Renal cortex interstitium (tissue), 15 donors: ENCODE results near the gene NEMP2. TPM values are rescaled to one million over a fixed set of nuclear protein-coding genes. Genes with fewer than 3 reads are reported as not detected.

Experiments used
- DNase-seq, 11 donors: peaks; one replicate each; pipeline ENCODE4 v3.0.0-alpha.2; 2013; ENCODE audit warnings: low read depth in 9 of 11, low spot score in 4 of 11; ENCODE audit errors: extremely low read depth in 1 of 11
- long read RNA-seq, 16 experiments: transcript quantifications; one replicate each; lab custom pipeline, GENCODE V29; 2026
- polyA plus RNA-seq, 3 donors: library from polyadenylated mRNA; unstranded; fragments of 120-200 nt; gene quantifications; one replicate each; pipeline ENCODE4 v1.2.1, GENCODE V29; 2013; ENCODE audit not compliant: insufficient read length in 3 of 3

The NEMP2 gene
- polyA plus RNA-seq = 10 to 100 TPM; 10.1 to 14.3 (median 13.6) TPM
- long read RNA-seq, donor 1 = 0 reads
- long read RNA-seq, donor 2, full-length matches to known transcripts = 2 of 2 reads
- long read RNA-seq, donor 2, partial matches to known transcripts = 0 of 2 reads
- long read RNA-seq, donor 2, other reads (novel, unspliced or antisense) = 0 of 2 reads
- long read RNA-seq, donor 3, full-length matches to known transcripts = 3 of 3 reads
- long read RNA-seq, donor 3, partial matches to known transcripts = 0 of 3 reads
- long read RNA-seq, donor 3, other reads (novel, unspliced or antisense) = 0 of 3 reads
- long read RNA-seq, donor 4 = 0 reads
- long read RNA-seq, donor 5 = 0 reads
- long read RNA-seq, donor 6, full-length matches to known transcripts = 1 of 1 reads
- long read RNA-seq, donor 6, partial matches to known transcripts = 0 of 1 reads
- long read RNA-seq, donor 6, other reads (novel, unspliced or antisense) = 0 of 1 reads
- long read RNA-seq, donor 7, full-length matches to known transcripts = 3 of 3 reads
- long read RNA-seq, donor 7, partial matches to known transcripts = 0 of 3 reads
- long read RNA-seq, donor 7, other reads (novel, unspliced or antisense) = 0 of 3 reads
- long read RNA-seq, donor 8, full-length matches to known transcripts = 2 of 2 reads
- long read RNA-seq, donor 8, partial matches to known transcripts = 0 of 2 reads
- long read RNA-seq, donor 8, other reads (novel, unspliced or antisense) = 0 of 2 reads
- long read RNA-seq, donor 9, full-length matches to known transcripts = 1 of 1 reads
- long read RNA-seq, donor 9, partial matches to known transcripts = 0 of 1 reads
- long read RNA-seq, donor 9, other reads (novel, unspliced or antisense) = 0 of 1 reads
- long read RNA-seq, donor 10, full-length matches to known transcripts = 1 of 1 reads
- long read RNA-seq, donor 10, partial matches to known transcripts = 0 of 1 reads
- long read RNA-seq, donor 10, other reads (novel, unspliced or antisense) = 0 of 1 reads
- long read RNA-seq, donor 11, full-length matches to known transcripts = 1 of 1 reads
- long read RNA-seq, donor 11, partial matches to known transcripts = 0 of 1 reads
- long read RNA-seq, donor 11, other reads (novel, unspliced or antisense) = 0 of 1 reads
- long read RNA-seq, donor 12 = 0 reads
- long read RNA-seq, donor 13, full-length matches to known transcripts = 3 of 10 reads
- long read RNA-seq, donor 13, partial matches to known transcripts = 0 of 10 reads
- long read RNA-seq, donor 13, other reads (novel, unspliced or antisense) = 7 of 10 reads
- long read RNA-seq, donor 14, full-length matches to known transcripts = 1 of 1 reads
- long read RNA-seq, donor 14, partial matches to known transcripts = 0 of 1 reads
- long read RNA-seq, donor 14, other reads (novel, unspliced or antisense) = 0 of 1 reads
- long read RNA-seq, donor 15 = 0 reads
- long read RNA-seq, donor 16, full-length matches to known transcripts = 2 of 13 reads
- long read RNA-seq, donor 16, partial matches to known transcripts = 0 of 13 reads
- long read RNA-seq, donor 16, other reads (novel, unspliced or antisense) = 11 of 13 reads

GRCh38 chr2:190534310-190535120, at the start of gene NEMP2:
TSS of gene NEMP2 (minus strand) at chr2:190534722. CDS start at chr2:190534655, 67 bp downstream.
- peak; percentile 46 to 82 (median 68) for DNase-seq

- DNase-seq = no peak
These were observed 49.2 kb upstream of the NEMP2 start for GRCh38 chr2:190583507-190584337.

- no peak for DNase-seq
These were observed 48.4 kb upstream of the NEMP2 start for GRCh38 chr2:190582736-190583506.

GRCh38 chr2:190582019-190582418, 47.5 kb upstream of the NEMP2 start:
- DNase-seq = no peak

GRCh38 chr2:190579915-190580846, 45.7 kb upstream of the NEMP2 start:
- no peak for DNase-seq

GRCh38 chr2:190579058-190579410, 44.5 kb upstream of the NEMP2 start:
- DNase-seq = no peak

- peak in 1 of 11 donors; percentile 11 for DNase-seq
These were observed 43.9 kb upstream of the NEMP2 start for GRCh38 chr2:190578158-190579057.

GRCh38 chr2:190576573-190576972, 42.1 kb upstream of the NEMP2 start:
- no peak for DNase-seq

GRCh38 chr2:190575263-190575662, 40.7 kb upstream of the NEMP2 start:
- DNase-seq = no peak

- DNase-seq = no peak
These were observed 39.6 kb upstream of the NEMP2 start for GRCh38 chr2:190574169-190574568.

- no peak for DNase-seq
These were observed 37.7 kb upstream of the NEMP2 start for GRCh38 chr2:190572246-190572645.

- DNase-seq = no peak
These were observed 37.2 kb upstream of the NEMP2 start for GRCh38 chr2:190571686-190572085.

- DNase-seq = no peak
These were observed 36.3 kb upstream of the NEMP2 start for GRCh38 chr2:190570871-190571270.

GRCh38 chr2:190569994-190570755, 35.7 kb upstream of the NEMP2 start:
- no peak for DNase-seq
